GM12873 (cell line): Measurements from ENCODE around the gene AOPEP.

Experiments used
- CTCF ChIP-seq: IDR thresholded peaks from 2 replicates; pipeline ENCODE4 v1.5.1; 2012; ENCODE audit warnings: low read depth, mild to moderate bottlenecking, moderate library complexity, low read length, control low read depth; ENCODE audit not compliant: insufficient read depth; ENCODE audit errors: missing control alignments

Gene AOPEP

GRCh38 chr9:95063300-95063699 is 336.8 kb downstream of the AOPEP start:
- no peak for TF ChIP-seq CTCF

GRCh38 chr9:95065224-95065623 is 338.7 kb downstream of the AOPEP start:
- no peak for TF ChIP-seq CTCF

- TF ChIP-seq CTCF, result no peak
These were observed 340.6 kb downstream of the AOPEP start for GRCh38 chr9:95067057-95067456.

DNA sequence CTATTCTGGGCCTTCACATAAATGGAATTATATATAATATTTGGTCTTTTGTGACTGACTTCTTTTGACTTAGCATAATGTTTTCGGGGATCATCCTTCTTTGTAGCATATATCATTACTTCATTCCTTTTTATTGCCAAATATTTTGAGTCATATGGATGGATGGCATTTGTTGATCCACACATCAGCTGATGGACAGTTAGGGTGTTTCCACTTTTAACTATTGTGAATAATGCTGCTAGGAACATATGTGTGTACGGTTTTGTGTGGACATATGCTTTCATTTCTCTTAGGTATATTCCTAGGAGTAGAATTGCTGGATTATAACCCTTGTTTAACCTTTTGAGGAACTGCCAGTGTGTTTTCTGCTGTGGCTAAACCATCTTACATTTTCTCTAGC is 341.4 kb downstream of the AOPEP start:
- TF ChIP-seq CTCF, result no peak

DNA sequence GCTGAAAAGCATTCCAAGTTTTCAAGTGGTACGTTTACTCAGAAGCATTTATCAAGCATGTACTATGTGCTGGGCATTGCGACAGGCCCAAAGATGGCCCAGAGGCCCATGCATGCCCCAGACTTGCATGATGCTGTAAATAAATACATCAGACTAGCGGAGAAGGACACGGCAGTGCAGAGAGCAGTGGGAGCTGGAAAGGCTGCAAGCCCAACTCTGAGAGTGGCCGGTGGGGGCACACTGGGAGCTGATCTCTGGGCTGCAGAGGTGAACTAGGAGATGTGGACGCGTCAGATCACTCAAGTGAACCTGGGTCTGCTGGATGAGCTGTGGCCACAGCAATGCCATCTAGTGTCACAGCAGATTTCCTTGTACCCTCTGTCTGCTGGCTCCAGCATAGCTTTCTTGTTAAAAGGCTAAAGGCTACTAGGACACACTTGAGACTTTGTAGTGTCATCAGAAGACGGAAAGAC is 344.1 kb downstream of the AOPEP start:
- TF ChIP-seq CTCF, result no peak

- no peak for TF ChIP-seq CTCF
These were observed 345.0 kb downstream of the AOPEP start for GRCh38 chr9:95071450-95071849.

DNA sequence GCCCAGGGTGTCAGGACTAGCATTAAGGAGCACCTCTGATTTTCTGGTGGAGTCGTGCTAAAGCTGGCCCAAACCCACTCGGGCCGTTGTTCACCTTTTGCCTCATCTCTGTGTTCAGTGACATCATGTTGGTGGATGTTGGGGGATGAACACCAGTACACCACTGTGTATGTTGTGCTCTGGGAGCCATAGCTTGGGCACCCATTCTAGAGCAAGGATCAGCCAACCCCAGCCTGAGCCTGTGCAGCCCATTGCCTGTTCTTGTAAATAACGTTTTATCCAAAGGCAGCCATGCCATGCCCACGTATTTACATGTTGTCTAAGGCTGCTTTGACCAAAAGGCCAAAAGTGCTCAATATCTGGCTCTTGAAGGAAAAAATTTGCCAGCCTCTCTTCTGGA is 345.4 kb downstream of the AOPEP start:
- no peak for TF ChIP-seq CTCF
